HL-60 (cell line): ENCODE data around the gene GCNT3.

Experiments used
- DNase-seq, 2 experiments: peaks; one replicate each; pipeline ENCODE4 v3.0.0-alpha.2; 2010 to 2020; ENCODE audit warnings: low read depth in 1 of 2, low spot score in 1 of 2
- H3K27ac ChIP-seq: fragments of 250-450 bp; sonication (Bioruptor Pico); replicated peaks from 2 replicates; pipeline ENCODE4 v1.5.1; 2020; ENCODE audit warnings: mild to moderate bottlenecking, moderate library complexity
- H3K27me3 ChIP-seq: fragments of 250-450 bp; sonication (Bioruptor Pico); 2 replicates; pipeline ENCODE4 v1.5.1; 2021; ENCODE audit warnings: mild to moderate bottlenecking, moderate library complexity; ENCODE audit not compliant: insufficient read depth, poor library complexity, severe bottlenecking
- H3K4me3 ChIP-seq: replicated peaks from 2 replicates; pipeline ENCODE4 v1.5.1; 2011; ENCODE audit warnings: mild to moderate bottlenecking, control low read depth, low read length; ENCODE audit not compliant: insufficient read depth
- CTCF ChIP-seq: IDR thresholded peaks from one replicate; pipeline ENCODE4 v1.5.1; 2011; ENCODE audit warnings: low read length, control low read depth, inconsistent platforms; ENCODE audit not compliant: insufficient read depth
- GABPA ChIP-seq: IDR thresholded peaks from 2 replicates; pipeline ENCODE4 v1.6.1; 2012; ENCODE audit warnings: low read depth
- POLR2AphosphoS5 ChIP-seq: IDR thresholded peaks from 2 replicates; pipeline ENCODE4 v1.6.1; 2012; ENCODE audit warnings: low read depth
- SPI1 ChIP-seq: IDR thresholded peaks from 2 replicates; pipeline ENCODE4 v1.6.1; 2012; ENCODE audit warnings: low read depth, mild to moderate bottlenecking, borderline replicate concordance
- TF ChIP-seq, protein P1 (sequence below): IDR thresholded peaks from 2 replicates; pipeline ENCODE4 v1.6.1; 2012; ENCODE audit warnings: low read depth; ENCODE audit not compliant: insufficient replicate concordance

Gene GCNT3

GRCh38 chr15:59657635-59658125, 46.1 kb downstream of the GCNT3 start:
- H3K27me3 ChIP-seq, result no peaks in the 10 kb centered on the region
- TF ChIP-seq POLR2AphosphoS5 (no peak; the same call in 1 of the 2 replicates), CTCF (no peak), SPI1 (no peak), GABPA (no peak)
- TF ChIP-seq, protein P1, sequence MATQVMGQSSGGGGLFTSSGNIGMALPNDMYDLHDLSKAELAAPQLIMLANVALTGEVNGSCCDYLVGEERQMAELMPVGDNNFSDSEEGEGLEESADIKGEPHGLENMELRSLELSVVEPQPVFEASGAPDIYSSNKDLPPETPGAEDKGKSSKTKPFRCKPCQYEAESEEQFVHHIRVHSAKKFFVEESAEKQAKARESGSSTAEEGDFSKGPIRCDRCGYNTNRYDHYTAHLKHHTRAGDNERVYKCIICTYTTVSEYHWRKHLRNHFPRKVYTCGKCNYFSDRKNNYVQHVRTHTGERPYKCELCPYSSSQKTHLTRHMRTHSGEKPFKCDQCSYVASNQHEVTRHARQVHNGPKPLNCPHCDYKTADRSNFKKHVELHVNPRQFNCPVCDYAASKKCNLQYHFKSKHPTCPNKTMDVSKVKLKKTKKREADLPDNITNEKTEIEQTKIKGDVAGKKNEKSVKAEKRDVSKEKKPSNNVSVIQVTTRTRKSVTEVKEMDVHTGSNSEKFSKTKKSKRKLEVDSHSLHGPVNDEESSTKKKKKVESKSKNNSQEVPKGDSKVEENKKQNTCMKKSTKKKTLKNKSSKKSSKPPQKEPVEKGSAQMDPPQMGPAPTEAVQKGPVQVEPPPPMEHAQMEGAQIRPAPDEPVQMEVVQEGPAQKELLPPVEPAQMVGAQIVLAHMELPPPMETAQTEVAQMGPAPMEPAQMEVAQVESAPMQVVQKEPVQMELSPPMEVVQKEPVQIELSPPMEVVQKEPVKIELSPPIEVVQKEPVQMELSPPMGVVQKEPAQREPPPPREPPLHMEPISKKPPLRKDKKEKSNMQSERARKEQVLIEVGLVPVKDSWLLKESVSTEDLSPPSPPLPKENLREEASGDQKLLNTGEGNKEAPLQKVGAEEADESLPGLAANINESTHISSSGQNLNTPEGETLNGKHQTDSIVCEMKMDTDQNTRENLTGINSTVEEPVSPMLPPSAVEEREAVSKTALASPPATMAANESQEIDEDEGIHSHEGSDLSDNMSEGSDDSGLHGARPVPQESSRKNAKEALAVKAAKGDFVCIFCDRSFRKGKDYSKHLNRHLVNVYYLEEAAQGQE, result no peak
- no peak for DNase-seq
- H3K27ac ChIP-seq, result peak overlapping the region; percentile 93
- H3K4me3 ChIP-seq, result no peak overlapping the region

DNA sequence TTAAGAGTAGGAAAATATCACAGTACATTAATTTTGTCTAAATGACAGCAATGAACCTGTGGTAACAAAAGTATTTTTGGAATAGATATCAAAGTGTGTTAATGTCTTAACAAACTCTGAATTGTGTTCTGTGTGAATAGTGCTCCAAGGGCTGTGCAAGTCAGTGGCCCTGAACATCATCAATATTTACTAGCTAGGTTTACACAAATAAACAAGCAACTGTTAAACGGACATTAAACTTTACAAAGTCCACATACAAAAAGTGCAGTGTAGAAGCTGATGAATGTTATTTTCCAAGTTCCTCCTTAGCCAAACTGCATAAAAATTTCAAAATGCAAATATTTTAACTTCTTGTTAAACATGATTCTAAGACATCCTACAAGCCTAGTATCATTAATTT, 47.8 kb downstream of the GCNT3 start:
- H3K27ac ChIP-seq, result no peak overlapping the region
- no peak for DNase-seq
- TF ChIP-seq GABPA, result no peak
- no peaks in the 10 kb centered on the region for H3K27me3 ChIP-seq
- H3K4me3 ChIP-seq, result no peak overlapping the region

DNA sequence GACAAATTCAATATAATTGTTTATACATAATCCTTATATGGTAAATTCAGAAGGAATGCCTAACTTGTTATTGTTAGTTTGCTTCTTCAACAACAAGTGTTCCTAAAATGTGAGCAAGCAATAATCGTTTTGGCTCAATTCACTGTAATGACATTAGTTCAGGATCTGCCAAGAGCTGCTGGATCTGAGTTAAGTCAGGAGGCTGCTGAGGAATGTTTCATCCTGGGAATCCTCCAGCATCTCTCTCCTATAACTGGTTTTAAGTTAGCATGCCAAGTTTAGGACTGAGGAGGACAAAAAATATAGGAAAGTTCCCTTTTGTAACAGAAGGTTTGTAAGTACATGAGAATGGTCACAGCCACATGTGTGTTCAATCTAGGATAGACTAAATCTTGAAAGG, 50.7 kb downstream of the GCNT3 start:
- Histone ChIP-seq H3K27ac (no peak overlapping the region), H3K4me3 (no peak overlapping the region), H3K27me3 (no peaks in the 10 kb centered on the region)
- DNase-seq, result no peak
- no peak for TF ChIP-seq SPI1
- TF ChIP-seq POLR2AphosphoS5, result no peak
- TF ChIP-seq GABPA, result no peak
- TF ChIP-seq, protein P1, result no peak
- TF ChIP-seq CTCF, result no peak

- TF ChIP-seq, protein P1, result no peak
- TF ChIP-seq CTCF, result no peak
- TF ChIP-seq POLR2AphosphoS5, result no peak
- TF ChIP-seq SPI1, result peak; percentile 47; the same call in 1 of the 2 replicates
- TF ChIP-seq GABPA, result no peak
- Histone ChIP-seq H3K27me3 (no peaks in the 10 kb centered on the region), H3K27ac (no peak overlapping the region), H3K4me3 (no peak overlapping the region)
- peak in 1 of 2 experiments; percentile 51 for DNase-seq
Measured at GRCh38 chr15:59668556-59668955, 57.0 kb downstream of the GCNT3 start.
